HEK293 (cell line): Measurements from ENCODE around the gene CCDC141.

Source experiments
- BCL6B ChIP-seq: fragments of 450-650 bp; formaldehyde crosslinking; IDR thresholded peaks from 2 replicates; pipeline ENCODE4 v1.5.1; 2017; ENCODE audit warnings: missing biosample characterization, missing genetic modification characterization
- CTCF ChIP-seq: fragments of 450-650 bp; formaldehyde crosslinking; IDR thresholded peaks from 2 replicates; pipeline ENCODE4 v1.5.1; 2016; ENCODE audit warnings: missing biosample characterization, missing genetic modification characterization
- KLF9 ChIP-seq: fragments of 450-650 bp; formaldehyde crosslinking; IDR thresholded peaks from 2 replicates; pipeline ENCODE4 v1.5.1; 2016; ENCODE audit warnings: missing biosample characterization, missing genetic modification characterization, low read depth
- SETDB1 ChIP-seq: IDR thresholded peaks from one replicate; pipeline ENCODE4 v1.6.1; 2017; ENCODE audit warnings: mild to moderate bottlenecking, low read length, moderate library complexity, mixed read lengths; ENCODE audit not compliant: insufficient read length
- YY1 ChIP-seq: fragments of 450-650 bp; formaldehyde crosslinking; IDR thresholded peaks from 2 replicates; pipeline ENCODE4 v1.5.1; 2018; ENCODE audit warnings: missing biosample characterization, missing genetic modification characterization
- ZBTB44 ChIP-seq: fragments of 450-650 bp; IDR thresholded peaks from 2 replicates; pipeline ENCODE4 v1.5.1; 2018; ENCODE audit warnings: missing biosample characterization, mild to moderate bottlenecking, missing genetic modification characterization
- ZBTB7A ChIP-seq: fragments of 450-650 bp; formaldehyde crosslinking; IDR thresholded peaks from 2 replicates; pipeline ENCODE4 v1.5.1; 2016; ENCODE audit warnings: low read depth, missing biosample characterization, missing genetic modification characterization
- ZFHX2 ChIP-seq: fragments of 450-650 bp; formaldehyde crosslinking; conservative IDR thresholded peaks from 2 replicates; pipeline ENCODE4 v1.5.1; 2016; ENCODE audit warnings: missing biosample characterization, missing genetic modification characterization
- ZNF23 ChIP-seq: fragments of 450-650 bp; formaldehyde crosslinking; IDR thresholded peaks from 2 replicates; pipeline ENCODE4 v1.5.1; 2016; ENCODE audit warnings: missing biosample characterization, missing genetic modification characterization, borderline replicate concordance
- ZNF239 ChIP-seq: fragments of 450-650 bp; formaldehyde crosslinking; IDR thresholded peaks from 2 replicates; pipeline ENCODE4 v1.5.1; 2016; ENCODE audit warnings: missing biosample characterization, missing genetic modification characterization
- ZNF354C ChIP-seq: fragments of 450-650 bp; formaldehyde crosslinking; IDR thresholded peaks from 2 replicates; pipeline ENCODE4 v1.5.1; 2016; ENCODE audit warnings: missing biosample characterization, missing genetic modification characterization, low read depth, borderline replicate concordance
- ZNF426 ChIP-seq: fragments of 450-650 bp; formaldehyde crosslinking; IDR thresholded peaks from 2 replicates; pipeline ENCODE4 v1.5.1; 2017; ENCODE audit warnings: missing biosample characterization, missing genetic modification characterization, mild to moderate bottlenecking, inconsistent platforms, moderate library complexity
- ZNF560 ChIP-seq: fragments of 450-650 bp; formaldehyde crosslinking; IDR thresholded peaks from 2 replicates; pipeline ENCODE4 v1.5.1; 2017; ENCODE audit warnings: missing biosample characterization, missing genetic modification characterization, borderline replicate concordance
- ZNF830 ChIP-seq: fragments of 450-650 bp; IDR thresholded peaks from 2 replicates; pipeline ENCODE4 v1.5.0; 2018; ENCODE audit warnings: missing biosample characterization, missing genetic modification characterization, low read depth, mild to moderate bottlenecking, moderate library complexity

- TF ChIP-seq CTCF (tag by site-specific recombination) (no peak), YY1 (no peak), SETDB1 (no peak), ZNF426 (no peak), ZNF354C (tag by site-specific recombination) (no peak), ZNF560 (no peak), ZNF239 (tag by site-specific recombination) (no peak), KLF9 (tag by site-specific recombination) (no peak), ZBTB44 (tag by site-specific recombination) (no peak), BCL6B (tag by site-specific recombination) (no peak), ZBTB7A (no peak), ZNF830 (no peak), ZFHX2 (tag by site-specific recombination) (no peak), ZNF23 (no peak)
Observed at GRCh38 chr2:178997067-178997466, 52.9 kb downstream of the CCDC141 start.
